ENCODE results near the gene PLEKHG7.
A peak's percentile ranks its signal among the peaks of the same experiment; 100 is the strongest.
"Not testable (repeated sequence)": the region's sequence is repeated elsewhere in the genome, so short reads cannot be mapped to it uniquely, and the experiment has no call there.

PLEKHG7 gene

GRCh38 chr12:92715625-92716024, 12.8 kb downstream of the PLEKHG7 start:
- DNase-seq, result no peak

GRCh38 chr12:92717202-92717601, 14.4 kb downstream of the PLEKHG7 start:
- DNase-seq, result peak; percentile 14

DNA sequence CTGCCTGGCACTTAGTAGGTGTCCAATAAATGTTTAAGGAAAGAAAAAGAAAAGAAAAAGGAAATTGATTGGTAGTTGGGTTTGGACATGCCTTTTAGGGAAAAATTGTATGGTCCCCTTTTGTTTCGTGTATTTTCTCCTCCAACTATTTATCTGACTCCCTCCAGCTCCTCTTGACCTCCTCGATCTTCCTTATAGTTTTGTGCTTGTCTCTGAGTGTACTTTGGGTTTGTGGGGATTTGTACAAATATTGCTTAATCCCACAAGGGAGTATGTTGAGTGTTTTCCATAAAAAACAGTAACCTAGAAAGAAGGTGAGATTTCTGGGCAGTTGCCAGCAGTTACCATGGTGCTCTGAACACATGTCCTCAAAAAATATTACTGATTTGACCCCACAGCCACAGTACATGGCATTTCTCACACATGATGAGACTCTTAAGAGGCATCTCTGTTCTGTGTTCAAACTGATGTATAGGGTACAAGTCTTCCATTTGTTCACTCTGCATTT, 15.7 kb downstream of the PLEKHG7 start:
- no peak for DNase-seq

GRCh38 chr12:92719674-92720073, 16.9 kb downstream of the PLEKHG7 start:
- DNase-seq, result peak; percentile 31

GRCh38 chr12:92721130-92721529, 18.3 kb downstream of the PLEKHG7 start:
- DNase-seq, result peak; percentile 80

DNA sequence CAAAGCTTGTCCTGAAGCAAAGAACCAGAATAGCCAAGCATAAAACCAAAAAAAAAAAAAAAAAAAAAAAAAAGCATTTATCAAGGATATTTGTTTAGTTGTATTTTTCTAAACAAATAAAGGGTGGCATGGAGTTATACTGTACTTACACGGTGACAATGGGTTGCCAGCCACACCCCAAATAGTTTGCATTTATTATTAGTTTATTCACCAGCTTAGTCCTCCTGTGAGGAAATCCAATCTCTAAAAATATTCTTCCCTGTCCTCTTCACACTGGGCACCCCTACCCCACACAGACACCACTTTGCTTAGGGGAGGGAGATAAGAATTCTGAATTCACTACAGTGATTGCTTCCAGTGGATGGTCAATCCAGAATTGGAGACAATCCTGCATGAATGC, 18.9 kb downstream of the PLEKHG7 start:
- DNase-seq, result peak; percentile 9

DNA sequence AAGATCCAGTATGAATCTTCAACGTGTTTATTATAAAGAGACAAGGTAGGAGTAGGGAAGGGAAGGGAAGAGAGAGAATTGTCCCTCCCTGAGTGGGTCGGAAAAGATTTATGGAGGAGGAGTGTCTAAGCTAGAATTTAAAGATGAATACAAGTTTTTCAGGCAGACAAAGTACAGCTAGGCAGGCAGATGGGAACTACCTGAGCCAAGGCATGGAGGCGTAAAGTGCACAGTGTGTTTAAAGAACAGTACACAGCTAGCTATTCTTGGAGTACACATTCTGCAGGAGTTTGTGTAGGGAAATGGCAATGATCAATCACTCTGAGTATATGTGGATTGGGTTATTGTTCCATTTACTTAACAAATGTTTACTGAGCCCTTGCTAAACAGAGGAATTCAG, 20.1 kb downstream of the PLEKHG7 start:
- DNase-seq, result no peak

GRCh38 chr12:92726850-92727249, 24.1 kb downstream of the PLEKHG7 start:
- no peak for DNase-seq

- no peak for DNase-seq
These were observed 27.1 kb downstream of the PLEKHG7 start for GRCh38 chr12:92729773-92730305.

DNA sequence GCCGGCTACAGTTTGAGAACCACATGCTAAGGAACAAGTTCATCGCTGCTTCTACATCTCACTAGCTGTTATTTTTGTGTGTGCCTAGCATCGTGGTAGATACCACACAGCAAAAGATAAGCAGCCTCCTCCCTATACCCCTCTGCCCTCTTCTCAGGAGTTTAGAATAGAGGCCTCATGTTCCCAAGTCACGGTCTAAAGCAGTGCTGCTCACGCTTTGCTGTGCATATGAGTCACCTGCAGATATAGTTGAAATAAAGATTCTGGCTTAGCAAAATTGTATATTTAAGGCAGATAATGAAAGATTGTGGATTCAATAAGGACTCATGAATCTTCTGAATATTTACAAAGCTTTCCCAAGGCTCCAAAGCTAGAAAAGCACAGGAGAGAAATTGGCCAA, 28.0 kb downstream of the PLEKHG7 start:
- DNase-seq, result no peak

- no peak for DNase-seq
These were observed 29.4 kb downstream of the PLEKHG7 start for GRCh38 chr12:92732216-92732615.

DNA sequence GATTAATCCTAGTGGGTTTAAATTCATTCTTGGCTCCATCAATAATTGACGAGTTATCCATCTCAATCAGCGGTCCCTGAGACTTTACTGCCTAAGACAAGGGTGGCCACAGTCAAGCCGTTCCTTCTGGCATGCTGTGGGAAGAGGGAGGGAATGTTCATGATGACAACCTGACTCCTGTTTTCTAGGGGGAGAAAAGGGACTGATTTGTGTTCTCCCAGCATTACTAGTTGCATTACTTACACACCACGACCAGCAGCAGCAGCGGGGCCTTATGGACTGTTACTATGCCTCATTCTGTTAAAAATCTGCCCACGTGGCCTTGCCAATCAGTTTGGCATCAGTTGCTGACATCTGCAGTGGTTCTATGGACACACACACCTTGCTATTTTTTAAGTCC, 29.9 kb downstream of the PLEKHG7 start:
- DNase-seq, result no peak

DNA sequence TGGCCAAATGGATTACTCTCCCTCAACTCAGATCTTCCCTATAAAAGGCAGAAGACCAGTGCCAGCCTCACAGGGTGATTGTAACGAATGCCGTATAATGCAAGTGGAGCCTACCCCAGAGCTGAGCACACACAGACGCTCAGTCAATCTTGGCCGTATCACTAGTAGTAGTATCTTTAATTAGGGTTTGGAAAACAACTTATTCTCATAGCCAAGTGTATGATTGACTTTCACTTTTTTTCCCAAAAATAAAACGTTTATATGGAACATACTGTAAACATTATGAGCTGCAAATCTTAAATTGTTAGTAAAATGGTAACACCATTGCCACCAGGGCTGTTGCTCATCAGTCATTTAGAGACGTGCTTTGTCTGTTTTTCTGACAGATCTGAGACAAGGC, 30.4 kb downstream of the PLEKHG7 start:
- DNase-seq, result no peak

GRCh38 chr12:92733661-92734060, 30.9 kb downstream of the PLEKHG7 start:
- no peak for DNase-seq

DNA sequence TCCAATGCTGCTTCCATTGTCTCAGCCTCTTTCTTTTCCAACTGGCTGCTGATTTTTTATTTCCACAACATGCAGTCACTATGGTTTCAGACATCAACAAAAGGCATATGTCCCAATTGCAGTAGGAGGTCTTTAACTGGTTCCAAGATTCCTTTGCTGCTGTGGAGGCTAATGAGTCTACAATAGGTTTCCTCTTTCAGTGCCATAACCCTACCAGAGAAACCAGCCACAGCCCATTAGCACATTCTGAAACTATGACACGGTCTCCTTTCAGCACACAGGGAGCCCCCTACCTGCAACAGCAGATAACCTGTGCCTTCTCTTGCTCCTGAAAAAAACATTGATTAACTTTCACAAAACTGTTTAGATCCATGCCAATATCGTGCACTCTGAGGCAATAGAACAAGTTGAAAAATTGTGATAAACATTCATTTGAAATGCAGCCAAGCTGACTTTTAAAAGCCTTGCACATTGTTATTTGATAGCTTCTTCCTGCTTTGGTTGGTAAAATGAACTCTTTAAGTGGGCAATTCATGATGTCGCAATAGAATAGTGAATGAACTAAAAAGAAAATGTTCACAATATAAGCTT, 32.4 kb downstream of the PLEKHG7 start:
- peak; percentile 74 for DNase-seq

DNA sequence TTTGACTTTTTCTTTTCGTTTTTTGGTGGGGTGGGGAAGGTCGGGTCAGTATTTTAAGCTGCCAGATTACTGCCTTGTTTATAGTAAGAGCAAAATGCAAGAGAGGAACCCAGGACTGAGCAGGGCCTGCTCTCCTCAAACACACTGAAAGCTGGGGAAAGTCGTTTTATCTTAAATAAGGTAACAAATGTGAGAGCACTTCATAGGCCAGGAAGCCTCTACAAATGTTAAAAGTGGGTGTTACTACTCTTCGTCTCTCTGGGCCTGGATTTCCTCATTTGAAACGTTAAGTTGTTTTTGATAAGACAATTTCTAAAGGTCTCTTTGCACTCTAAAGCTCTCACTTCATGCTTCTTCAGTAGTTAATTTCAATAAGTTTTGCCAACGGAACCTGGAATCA, 33.8 kb downstream of the PLEKHG7 start:
- no peak for DNase-seq

DNA sequence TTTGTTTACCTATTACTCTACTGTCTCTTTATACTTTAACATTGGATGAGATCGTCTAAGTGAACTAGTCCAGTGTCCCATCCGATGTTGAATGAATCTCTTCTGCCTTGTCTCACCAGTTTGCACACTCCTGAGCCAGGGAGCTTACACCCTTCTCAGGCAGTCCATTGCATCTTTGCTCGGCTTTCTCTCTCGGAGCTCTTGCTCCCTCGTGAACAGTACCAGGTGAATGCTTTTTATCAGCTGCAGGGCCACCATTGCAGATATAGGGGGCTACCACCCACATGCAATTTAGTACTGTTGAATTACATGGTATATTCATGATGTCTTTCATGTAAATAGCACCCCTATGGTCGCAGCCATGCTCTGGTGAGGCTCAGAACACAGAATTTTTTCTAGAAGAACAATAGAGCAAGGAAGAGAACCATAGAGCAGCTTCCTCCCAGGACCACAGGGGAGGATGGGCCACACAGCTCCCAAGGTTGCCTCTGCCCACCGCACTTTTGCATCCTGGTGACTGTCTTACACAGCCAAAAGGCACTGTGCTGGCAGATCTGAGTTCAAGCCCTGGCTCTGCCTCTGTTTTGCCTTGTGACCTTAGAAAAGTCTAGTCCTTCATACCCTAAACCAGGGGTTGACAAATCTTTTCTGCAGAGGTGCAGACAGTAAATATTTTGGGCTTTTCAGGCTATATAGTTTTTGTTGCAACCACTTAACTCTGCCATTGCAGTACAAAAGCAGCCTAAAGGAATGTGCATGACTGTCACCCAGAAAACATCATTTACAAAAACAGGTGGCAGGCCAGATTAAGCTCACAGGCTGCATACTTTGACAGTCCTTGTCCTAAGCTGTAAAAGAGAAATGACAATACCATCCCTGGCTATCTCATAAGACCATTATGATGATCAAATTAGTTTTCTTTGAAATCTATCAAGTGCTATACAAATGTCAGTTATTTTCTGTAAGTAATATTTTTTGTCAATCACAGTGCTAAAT, 35.4 kb downstream of the PLEKHG7 start:
- DNase-seq, result no peak

GRCh38 chr12:92739113-92739512, 36.3 kb downstream of the PLEKHG7 start:
- DNase-seq, result peak; percentile 11

DNA sequence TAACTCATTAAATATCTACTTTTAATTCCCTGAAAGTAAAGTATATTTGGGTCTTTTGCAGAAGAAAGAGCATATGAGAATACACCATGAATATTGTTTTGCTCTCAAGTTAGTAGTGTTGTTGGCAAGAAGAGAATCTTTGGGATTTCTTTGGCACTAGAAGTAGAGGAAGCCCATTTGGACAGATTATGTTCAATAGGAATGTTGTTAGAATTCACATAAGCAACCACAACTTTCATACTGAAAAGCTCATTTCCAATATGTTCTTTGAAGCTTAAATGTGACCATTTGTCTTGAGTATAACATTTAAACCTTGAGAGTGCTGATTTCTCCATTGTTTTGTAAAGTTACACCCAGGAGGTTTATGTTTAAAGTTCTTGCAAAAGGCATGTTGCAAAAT, 37.6 kb downstream of the PLEKHG7 start:
- no peak for DNase-seq

- no peak for DNase-seq
These were observed 40.2 kb downstream of the PLEKHG7 start for GRCh38 chr12:92743026-92743425.

- peak; percentile 93 for DNase-seq
These were observed 43.2 kb downstream of the PLEKHG7 start for GRCh38 chr12:92745856-92746550.

- DNase-seq, result no peak
These were observed 44.4 kb downstream of the PLEKHG7 start for GRCh38 chr12:92747151-92747550.

GRCh38 chr12:92749691-92750090, 46.9 kb downstream of the PLEKHG7 start:
- DNase-seq, result not testable (repeated sequence)
